GM21576 (cell line): ENCODE data around the gene CORO1C.
"Not testable (repeated sequence)": the region's sequence is repeated elsewhere in the genome, so short reads cannot be mapped to it uniquely, and the experiment has no call there.

ENCODE experiments used
- ATAC-seq: cut with Tn5 transposase; IDR thresholded peaks from one replicate; pipeline ENCODE4 v1.9.1; 2021; ENCODE audit warnings: mild to moderate bottlenecking, moderate library complexity; ENCODE audit not compliant: unreplicated experiment

CORO1C gene

GRCh38 chr12:108755481-108755880, 24.2 kb upstream of the CORO1C start:
- no peak for ATAC-seq

GRCh38 chr12:108753976-108754375, 22.7 kb upstream of the CORO1C start:
- no peak for ATAC-seq

- ATAC-seq, result no peak
Observed at GRCh38 chr12:108752387-108752786, 21.1 kb upstream of the CORO1C start.

- ATAC-seq, result no peak
Observed at GRCh38 chr12:108751821-108752220, 20.5 kb upstream of the CORO1C start.

GRCh38 chr12:108751003-108751402, 19.7 kb upstream of the CORO1C start:
- ATAC-seq, result not testable (repeated sequence)

GRCh38 chr12:108750526-108750925, 19.2 kb upstream of the CORO1C start:
- ATAC-seq, result no peak

- no peak for ATAC-seq
Observed at GRCh38 chr12:108747563-108747962, 16.2 kb upstream of the CORO1C start.

- ATAC-seq, result no peak
Observed at GRCh38 chr12:108745641-108746040, 14.3 kb upstream of the CORO1C start.

- no peak for ATAC-seq
Observed at GRCh38 chr12:108744021-108744897, 12.9 kb upstream of the CORO1C start.

GRCh38 chr12:108738170-108738569, 6.9 kb upstream of the CORO1C start:
- no peak for ATAC-seq

- ATAC-seq, result no peak
Observed at GRCh38 chr12:108735855-108736254, 4.5 kb upstream of the CORO1C start.

GRCh38 chr12:108734200-108734906, 3.0 kb upstream of the CORO1C start:
- ATAC-seq, result no peak

GRCh38 chr12:108733230-108733531, 1.9 kb upstream of the CORO1C start:
- ATAC-seq, result not testable (repeated sequence)

GRCh38 chr12:108732489-108733229, 1.3 kb upstream of the CORO1C start:
- no peak for ATAC-seq

GRCh38 chr12:108731866-108732461, 646 bp upstream of the CORO1C start:
- peak; percentile 55 for ATAC-seq

- no peak for ATAC-seq
Observed at GRCh38 chr12:108730365-108731104, 783 bp downstream of the CORO1C start.

GRCh38 chr12:108729612-108730364, 1.5 kb downstream of the CORO1C start:
- no peak for ATAC-seq

GRCh38 chr12:108728820-108729611, 2.3 kb downstream of the CORO1C start:
- no peak for ATAC-seq
